ENCODE data around the gene SNTB2. TPM values are rescaled to one million over a fixed set of nuclear protein-coding genes. Genes with fewer than 3 reads are reported as not detected.

SNTB2 gene
- total and polyA plus RNA-seq, 2 of the 8 experiments (the other 6 are each of a cell fraction or from before 2014, with no cell fraction given), result 6.0 to 16.1 TPM

- no peak for TF ChIP-seq CHD7 (IDR thresholded peaks at IDR 0.05; ENCODE audit: insufficient replicate concordance, low read length)
- TF ChIP-seq SIN3A (conservative IDR thresholded peaks at IDR 0.05 in 1 of 2, IDR thresholded peaks at IDR 0.05 in 1 of 2; ENCODE audit: low read depth in 1 of 2, low read length in 2 of 2), result peak; percentile 59 to 91; a peak in 2 of 4 replicates
- no peak for TF ChIP-seq SIX5 (IDR thresholded peaks at IDR 0.05; ENCODE audit: low read depth, low read length)
- TF ChIP-seq CTBP2 (IDR thresholded peaks at IDR 0.05; ENCODE audit: borderline replicate concordance, insufficient read depth, insufficient read length, low read length), result no peak
- TF ChIP-seq MAX (IDR thresholded peaks at IDR 0.05), result peak; percentile 73
- TF ChIP-seq KDM4A (IDR thresholded peaks at IDR 0.05; ENCODE audit: low read depth, low read length, severe bottlenecking), result peak; percentile 70
- TF ChIP-seq TCF12 (IDR thresholded peaks at IDR 0.05; ENCODE audit: low read depth, low read length), result no peak
- TF ChIP-seq ATF3 (IDR thresholded peaks at IDR 0.05; ENCODE audit: insufficient read depth, low read depth, low read length), result no peak
These were observed 152.5 kb downstream of the SNTB2 start, which contains the start of the genes COG8 and NIP7 (continued) for GRCh38 chr16:69339289-69340094.
